Skeletal muscle cell (primary cell): ENCODE data around the gene IKZF1.
A peak's percentile ranks its signal among the peaks of the same experiment; 100 is the strongest.

Experiments
- DNase-seq: peaks from one replicate; pipeline ENCODE4 v3.0.0-alpha.2; 2010; ENCODE audit warnings: low read depth
- H3K4me3 ChIP-seq: 2 replicates; pipeline ENCODE4 v1.5.1; 2011; ENCODE audit warnings: low read depth, mild to moderate bottlenecking, control low read depth, low read length, moderate library complexity

Gene IKZF1

GRCh38 chr7:50304129-50304910 lies at the start of gene IKZF1:
Gene IKZF1, plus strand, starts transcription at chr7:50304716. Its CDS starts 14,346 bp downstream, at chr7:50319062.
- no peak for DNase-seq
- H3K4me3 ChIP-seq = peak within 1 kb of the TSS; percentile 37

- no peak for DNase-seq
Observed at GRCh38 chr7:50261593-50261992, 42.9 kb upstream of the IKZF1 start.

DNA sequence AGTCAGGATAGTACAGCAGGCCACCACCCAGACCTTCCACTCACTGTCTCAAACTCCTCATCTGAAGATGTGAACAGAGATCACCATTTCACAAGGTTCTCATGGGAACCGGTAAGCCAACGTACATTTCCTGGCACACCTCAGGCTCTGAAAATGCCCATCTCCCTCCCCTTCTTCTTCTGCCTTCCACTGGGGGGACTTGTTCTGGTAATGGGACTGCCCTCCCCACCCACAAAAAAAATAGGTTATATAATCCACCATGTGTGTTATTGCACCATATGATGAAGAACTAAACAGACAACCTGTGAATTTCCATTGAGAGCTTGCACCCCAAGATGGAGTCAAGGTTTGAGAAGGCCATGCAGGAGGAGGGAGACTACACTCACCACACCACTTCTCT lies 42.1 kb upstream of the IKZF1 start:
- DNase-seq = no peak
- no peak overlapping the region for H3K4me3 ChIP-seq

More at GRCh38 chr7:50261593-50261992, 42.9 kb upstream of the IKZF1 start:
- no peak overlapping the region for H3K4me3 ChIP-seq

DNA sequence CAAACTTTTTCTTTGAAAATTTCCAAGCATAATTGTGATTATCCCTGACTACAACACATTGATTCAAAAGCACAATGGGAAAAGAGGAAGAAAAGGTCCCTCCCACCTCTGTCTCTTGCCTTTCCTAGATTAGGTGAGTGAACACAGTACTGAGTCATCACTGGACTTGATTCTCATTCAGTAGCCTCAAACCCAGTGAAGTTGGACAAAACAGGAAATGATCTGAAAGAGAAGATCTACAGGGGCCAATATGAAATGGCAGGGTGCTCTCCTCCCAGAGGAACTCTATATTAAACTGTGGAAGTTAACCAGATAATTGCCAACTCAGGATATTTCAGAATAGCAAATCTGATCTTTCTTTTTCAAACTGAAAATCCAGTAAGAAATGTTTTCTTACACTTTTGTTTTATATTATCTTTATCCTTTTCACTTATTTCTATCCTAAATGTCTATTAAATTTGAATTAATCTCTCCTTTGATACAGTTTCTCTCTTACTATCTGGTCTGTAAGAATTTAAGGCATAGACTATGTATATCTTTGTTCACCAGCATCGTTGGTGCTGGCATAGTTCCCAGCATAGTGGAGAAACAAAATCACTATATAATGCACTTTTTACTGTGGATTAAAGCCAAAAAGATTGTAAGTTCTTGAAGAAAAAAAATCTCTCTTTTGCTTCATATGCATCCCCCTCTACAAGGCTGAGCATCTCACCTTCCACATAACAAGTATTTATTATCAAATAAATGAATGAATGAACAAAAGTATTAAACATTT lies 41.4 kb upstream of the IKZF1 start:
- no peak overlapping the region for H3K4me3 ChIP-seq
- no peak for DNase-seq

DNA sequence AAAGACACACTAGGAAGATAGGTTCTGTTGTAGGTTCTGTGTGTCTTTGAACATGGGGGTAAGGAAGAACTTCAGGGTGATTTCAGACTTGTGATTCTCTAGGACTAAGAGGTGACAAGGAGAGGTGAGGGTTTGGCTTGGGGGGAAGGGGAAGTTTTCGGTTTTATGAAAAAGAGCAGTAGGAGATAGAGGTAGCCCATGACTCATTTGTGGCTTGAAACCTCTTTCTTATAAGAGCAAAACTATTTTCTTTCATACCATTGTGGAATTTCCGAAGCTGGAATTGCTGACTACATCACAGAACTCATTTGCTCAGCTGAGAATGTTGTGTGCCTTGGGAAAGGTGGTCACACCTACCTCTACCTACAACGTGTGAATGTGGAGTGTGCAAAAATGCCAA lies 39.6 kb upstream of the IKZF1 start:
- no peak for DNase-seq
- no peak overlapping the region for H3K4me3 ChIP-seq

GRCh38 chr7:50265968-50266634 lies 38.4 kb upstream of the IKZF1 start:
- no peak overlapping the region for H3K4me3 ChIP-seq
- DNase-seq = no peak

DNA sequence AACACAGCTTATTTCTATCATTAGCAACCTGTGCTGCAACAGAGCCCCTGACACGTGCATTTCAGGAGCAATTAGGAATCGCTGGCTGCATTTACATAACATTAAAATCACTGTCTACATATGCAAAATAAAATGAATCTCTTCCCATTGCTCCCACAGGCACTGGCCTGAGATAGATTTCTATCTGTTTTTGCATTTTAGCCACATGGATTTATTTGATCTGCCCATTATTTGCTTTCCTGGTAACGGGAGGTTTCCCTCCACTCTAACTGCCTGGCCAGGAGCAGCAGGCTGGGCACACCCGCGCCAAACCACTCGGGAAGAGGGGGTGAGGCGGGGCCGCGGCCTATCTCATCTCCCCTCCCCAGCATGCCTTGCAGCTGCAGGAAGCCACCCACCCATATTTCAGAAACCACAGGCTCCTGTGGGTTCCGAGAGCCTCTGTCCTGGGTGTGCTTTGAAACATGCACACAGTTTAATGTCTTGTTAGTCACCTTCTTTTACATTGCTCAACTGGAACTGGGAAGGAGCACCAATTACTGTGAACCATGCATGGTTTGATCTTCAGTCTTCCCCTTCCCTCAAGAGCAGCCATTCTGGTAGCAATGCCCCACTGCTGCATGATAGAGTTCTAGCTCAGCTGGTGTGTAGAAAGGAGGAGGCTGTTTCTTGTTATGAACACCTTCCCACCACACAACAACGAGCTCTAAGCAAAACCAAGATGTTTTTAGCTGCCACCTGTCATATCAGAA lies 37.7 kb upstream of the IKZF1 start:
- H3K4me3 ChIP-seq = no peak overlapping the region
- no peak for DNase-seq

GRCh38 chr7:50267525-50268041 lies 36.9 kb upstream of the IKZF1 start:
- DNase-seq = no peak
- H3K4me3 ChIP-seq = no peak overlapping the region

- no peak overlapping the region for H3K4me3 ChIP-seq
- DNase-seq = no peak
Observed at GRCh38 chr7:50268223-50268622, 36.3 kb upstream of the IKZF1 start.

- DNase-seq = no peak
Observed at GRCh38 chr7:50268990-50269389, 35.5 kb upstream of the IKZF1 start.

GRCh38 chr7:50270531-50271018 lies 33.9 kb upstream of the IKZF1 start:
- no peak overlapping the region for H3K4me3 ChIP-seq
- no peak for DNase-seq

More at GRCh38 chr7:50268990-50269389, 35.5 kb upstream of the IKZF1 start:
- no peak overlapping the region for H3K4me3 ChIP-seq

GRCh38 chr7:50272808-50273207 lies 31.7 kb upstream of the IKZF1 start:
- DNase-seq = no peak
- no peak overlapping the region for H3K4me3 ChIP-seq

- H3K4me3 ChIP-seq = no peak overlapping the region
Observed at GRCh38 chr7:50273301-50273700, 31.2 kb upstream of the IKZF1 start.

DNA sequence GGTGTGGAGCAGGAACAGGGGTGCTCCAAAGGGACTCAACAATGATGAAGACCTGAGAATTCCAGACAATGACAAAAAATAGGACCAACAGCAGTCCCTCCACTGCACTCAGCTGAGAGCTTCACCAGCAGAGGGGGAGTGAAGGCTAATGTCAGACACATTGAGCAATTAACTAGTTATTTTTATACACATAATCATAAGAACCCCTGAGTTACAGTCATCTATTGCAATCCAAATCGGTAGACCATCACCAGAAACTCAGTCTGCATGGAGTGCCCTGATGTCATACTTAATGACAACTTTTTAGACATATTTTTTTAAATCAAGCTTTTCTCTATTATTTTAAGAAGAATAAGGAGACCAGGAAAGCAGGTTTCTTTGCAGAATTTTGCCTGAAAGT lies 30.6 kb upstream of the IKZF1 start:
- DNase-seq = no peak
- no peak overlapping the region for H3K4me3 ChIP-seq

More at GRCh38 chr7:50273301-50273700, 31.2 kb upstream of the IKZF1 start:
- no peak for DNase-seq

DNA sequence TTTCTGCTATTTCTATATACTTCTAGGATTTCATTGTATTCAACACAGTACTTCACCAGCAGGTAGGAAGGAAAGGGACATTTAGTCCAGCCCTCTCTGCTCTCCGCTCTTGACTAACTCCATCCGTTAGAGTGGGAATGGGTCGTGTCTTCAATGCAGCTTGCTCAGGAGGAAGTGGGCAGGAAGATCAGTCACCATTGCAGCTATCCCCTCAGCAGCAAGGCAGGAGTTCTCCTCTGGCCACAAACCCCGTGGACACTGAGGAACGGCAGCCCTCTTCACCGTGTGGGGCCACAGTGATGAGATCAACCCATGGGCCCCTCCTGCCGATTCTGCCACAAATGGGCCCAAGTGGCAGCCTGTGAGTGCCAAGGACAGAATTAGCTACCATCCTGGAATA lies 30.2 kb upstream of the IKZF1 start:
- no peak for DNase-seq
- no peak overlapping the region for H3K4me3 ChIP-seq

DNA sequence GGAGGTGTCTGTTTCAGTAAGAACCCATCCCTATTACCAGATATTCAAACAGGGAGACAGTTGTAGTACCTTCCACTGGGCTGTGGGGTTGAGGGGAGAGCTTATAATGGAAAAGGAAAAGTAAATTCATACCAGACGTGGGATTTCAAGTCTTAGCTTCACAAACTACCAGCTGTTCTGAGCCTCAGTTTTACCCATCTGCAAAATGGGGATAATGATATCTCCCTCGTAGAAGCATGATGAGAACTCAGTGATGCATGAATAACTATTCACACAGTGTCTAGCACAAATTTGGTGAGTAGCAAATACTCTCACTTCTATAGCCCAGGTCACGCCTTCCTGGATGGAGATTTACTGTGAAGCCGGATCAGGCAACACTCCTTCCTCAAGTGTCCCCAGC lies 29.1 kb upstream of the IKZF1 start:
- no peak overlapping the region for H3K4me3 ChIP-seq
- no peak for DNase-seq

GRCh38 chr7:50276483-50276882 lies 28.0 kb upstream of the IKZF1 start:
- no peak for DNase-seq

GRCh38 chr7:50278120-50278519 lies 26.4 kb upstream of the IKZF1 start:
- DNase-seq = no peak
- H3K4me3 ChIP-seq = no peak overlapping the region

More at GRCh38 chr7:50276483-50276882, 28.0 kb upstream of the IKZF1 start:
- no peak overlapping the region for H3K4me3 ChIP-seq
